ENCODE results near the gene RETSAT. TPM values are rescaled to one million over a fixed set of nuclear protein-coding genes. Genes with fewer than 3 reads are reported as not detected.

Gene RETSAT
- total and polyA plus RNA-seq, 2 of the 13 experiments (the other 11 are each of a cell fraction or from before 2014, with no cell fraction given) = 46.7 to 61.0 TPM

DNA sequence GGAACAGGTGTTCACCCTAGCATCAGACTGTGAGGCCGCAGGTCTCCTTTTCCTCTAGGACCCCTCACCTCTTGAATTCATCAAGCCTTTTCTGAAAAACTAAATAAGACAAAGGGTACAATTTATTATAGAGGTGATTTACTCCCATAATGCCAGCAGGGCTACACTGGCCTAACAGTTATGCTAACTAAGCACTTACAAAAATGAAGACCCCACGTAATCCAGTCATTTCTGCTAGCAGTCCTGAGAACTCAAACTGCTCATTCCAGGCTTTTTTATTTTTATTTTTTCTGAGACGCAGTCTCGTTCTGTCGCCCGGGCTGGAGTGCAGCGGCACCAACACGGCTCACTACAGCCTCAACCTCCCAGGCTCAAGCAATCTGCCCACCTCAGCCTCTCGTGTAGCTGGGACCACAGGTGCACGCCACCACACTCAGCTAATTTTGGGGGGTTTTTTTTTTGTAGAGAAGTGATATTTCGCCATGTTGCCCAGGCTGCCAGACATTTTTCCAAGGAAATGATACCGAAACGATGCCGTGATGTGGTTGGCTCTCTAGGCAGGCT lies 41.7 kb upstream of the RETSAT start:
- H3K4me2 ChIP-seq (ENCODE audit: low read depth, low read length) = no peak overlapping the region
- ChIA-PET CTCF (ENCODE audit: low intra/inter-chr PET ratio, low total read pairs) (no interaction called here), POLR2A (interaction anchor here (1.6 kb wide), 1 partner anchor 143 kb away, joined by 4 read pairs; no protein-coding TSS in a partner anchor)
- 90% methylated on average over 14 of the region's 14 CpGs for WGBS (ENCODE audit: low lambda C conversion rate)
- peaks cover 28% of the 10 kb centered on the region for H3K4me1 ChIP-seq (ENCODE audit: insufficient read depth, low read length)
- ATAC-seq = no peak
- in situ Hi-C loops (cut with HindIII; ENCODE audit: extremely low pct_ligation_motif_present, low pct_unique_long_range_greater_than_20kb) (no loop called here), intact Hi-C loops (cut with micrococcal nuclease; ENCODE audit: unreplicated experiment) (no loop called here)
- TF ChIP-seq MAFK (conservative IDR thresholded peaks at IDR 0.05 in 1 of 2, IDR thresholded peaks at IDR 0.05 in 1 of 2; ENCODE audit: low read length in 2 of 2) = peak; percentile 54 to 58
- TF ChIP-seq MAFF (IDR thresholded peaks at IDR 0.05; ENCODE audit: low read depth, low read length) = peak; percentile 31
- TF ChIP-seq HMG20A (CRISPR knock-in tag; IDR thresholded peaks at IDR 0.05; ENCODE audit: borderline replicate concordance) = no peak
- TF ChIP-seq HOXD1 (CRISPR knock-in tag; IDR thresholded peaks at IDR 0.05) = no peak
- TF ChIP-seq ZNF672 (CRISPR knock-in tag; IDR thresholded peaks at IDR 0.05) = no peak
- FAIRE-seq = no peak
- H3K27me3 ChIP-seq (ENCODE audit: control insufficient read depth in 1 of 2, insufficient read depth in 2 of 2, low read length in 2 of 2) = no peaks in the 10 kb centered on the region
- H3K27ac ChIP-seq (ENCODE audit: extremely low read length, insufficient read depth, low read length) = no peak overlapping the region
- H3K36me3 ChIP-seq (replicated peaks in 1 of 2; ENCODE audit: control insufficient read depth in 1 of 2, insufficient read depth in 2 of 2, low read length in 2 of 2) = peaks cover 0 to 1% of the 10 kb centered on the region in 2 experiments; a peak in 1 of 5 replicates
- no peaks in the 10 kb centered on the region for H3K9me3 ChIP-seq (ENCODE audit: low read length)
- H4K20me1 ChIP-seq (ENCODE audit: insufficient read depth, low read length) = no peaks in the 10 kb centered on the region
- no peaks in the 10 kb centered on the region for H3K79me2 ChIP-seq (ENCODE audit: insufficient read depth, low read length)
- no peak overlapping the region for H3K9ac ChIP-seq (ENCODE audit: insufficient read depth, low read depth, low read length)
- BruUV-seq (replicated peaks) = no TSS peak
- H2AFZ ChIP-seq (ENCODE audit: low read length) = no peak overlapping the region
- DNase-seq (ENCODE audit: low spot score) = no peak
- H3K4me3 ChIP-seq (replicated peaks in 1 of 3; ENCODE audit: insufficient read depth in 1 of 3, low read depth in 2 of 3, low read length in 3 of 3) = no peak overlapping the region

DNA sequence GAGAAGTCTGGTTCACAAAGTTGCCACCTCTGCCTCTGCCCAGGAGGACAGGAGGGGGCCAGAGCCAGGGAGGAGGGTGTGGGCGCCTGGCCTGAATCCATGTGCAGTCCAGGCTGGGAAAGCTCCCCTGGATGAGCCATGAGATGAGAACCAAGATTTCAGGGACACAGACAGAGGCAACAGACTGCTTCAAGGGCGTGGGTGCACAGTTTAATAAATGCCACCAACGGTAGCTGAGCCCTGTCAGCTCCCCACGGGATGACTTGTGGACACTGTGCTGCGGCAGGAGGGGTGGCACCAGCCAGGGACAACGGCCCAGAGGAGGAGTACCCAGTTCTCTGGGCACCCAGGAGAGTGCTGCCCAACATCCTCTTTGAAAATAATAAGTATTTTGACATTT lies 40.6 kb upstream of the RETSAT start:
- no peaks in the 10 kb centered on the region for H4K20me1 ChIP-seq (ENCODE audit: insufficient read depth, low read length)
- peaks cover 2 to 3% of the 10 kb centered on the region in 2 experiments; a peak in 1 of 5 replicates for H3K36me3 ChIP-seq (replicated peaks in 1 of 2; ENCODE audit: control insufficient read depth in 1 of 2, insufficient read depth in 2 of 2, low read length in 2 of 2)
- H3K79me2 ChIP-seq (ENCODE audit: insufficient read depth, low read length) = no peaks in the 10 kb centered on the region
- no peak overlapping the region for H2AFZ ChIP-seq (ENCODE audit: low read length)
- H3K4me3 ChIP-seq (replicated peaks in 1 of 3; ENCODE audit: insufficient read depth in 1 of 3, low read depth in 2 of 3, low read length in 3 of 3) = no peak overlapping the region
- FAIRE-seq (no peak), DNase-seq (ENCODE audit: low spot score) (no peak), ATAC-seq (no peak)
- H3K9ac ChIP-seq (ENCODE audit: insufficient read depth, low read depth, low read length) = no peak overlapping the region
- no TSS peak for BruUV-seq (replicated peaks)
- H3K4me2 ChIP-seq (ENCODE audit: low read depth, low read length) = no peak overlapping the region
- WGBS (ENCODE audit: low lambda C conversion rate) = 57% methylated on average over 5 of the region's 6 CpGs
- intact Hi-C loops (cut with micrococcal nuclease; ENCODE audit: unreplicated experiment) (no loop called here), in situ Hi-C loops (cut with HindIII; ENCODE audit: extremely low pct_ligation_motif_present, low pct_unique_long_range_greater_than_20kb) (loop anchor here (5.0 kb wide), 1 partner anchor 157 kb away; no protein-coding TSS in a partner anchor)
- CTCF ChIA-PET (ENCODE audit: low intra/inter-chr PET ratio, low total read pairs) = no interaction called here
- POLR2A ChIA-PET = interaction anchor here (1.6 kb wide), 1 partner anchor 144 kb away, joined by 4 read pairs; no protein-coding TSS in a partner anchor
- peaks cover 24% of the 10 kb centered on the region for H3K4me1 ChIP-seq (ENCODE audit: insufficient read depth, low read length)
- TF ChIP-seq ZFP90 (CRISPR knock-in tag; IDR thresholded peaks at IDR 0.05; ENCODE audit: borderline replicate concordance) = no peak
- 0 out of 2 replicates have a peak, but pooled peaks have one; percentile 20 for TF ChIP-seq ZNF768 (CRISPR knock-in tag; IDR thresholded peaks at IDR 0.05)
- H3K9me3 ChIP-seq (ENCODE audit: low read length) = no peaks in the 10 kb centered on the region
- H3K27ac ChIP-seq (ENCODE audit: extremely low read length, insufficient read depth, low read length) = no peak overlapping the region
- H3K27me3 ChIP-seq (ENCODE audit: control insufficient read depth in 1 of 2, insufficient read depth in 2 of 2, low read length in 2 of 2) = no peaks in the 10 kb centered on the region

Measured in HepG2 (cell line).